ENCODE measurements around the gene EBF3.

EBF3 gene

DNA sequence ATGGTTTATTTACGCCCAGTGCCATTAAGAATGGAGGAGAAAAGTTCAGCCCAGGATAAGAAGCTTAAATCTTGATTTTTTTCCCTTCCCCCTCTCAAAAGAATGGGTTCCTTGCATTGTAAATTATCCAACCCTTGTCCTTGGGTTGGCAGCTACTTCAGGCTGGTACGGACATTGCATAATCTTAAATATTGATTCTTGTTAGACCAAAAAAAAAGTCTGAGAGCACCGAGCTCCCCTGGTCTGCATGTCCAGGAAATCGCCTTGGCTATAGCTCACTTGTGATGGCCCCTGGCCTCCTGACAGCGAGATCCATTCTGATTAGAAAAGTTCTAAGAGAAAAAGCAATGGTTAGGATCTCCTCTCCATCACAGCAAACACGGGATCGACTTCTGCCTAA lies 151.7 kb downstream of the EBF3 start:
- no peak overlapping the region for H3K4me3 ChIP-seq (ENCODE audit: low read depth, low read length)
- TF ChIP-seq CTCF (IDR thresholded peaks at IDR 0.05; ENCODE audit: borderline replicate concordance, insufficient read depth, low read depth, low read length): no peak

DNA sequence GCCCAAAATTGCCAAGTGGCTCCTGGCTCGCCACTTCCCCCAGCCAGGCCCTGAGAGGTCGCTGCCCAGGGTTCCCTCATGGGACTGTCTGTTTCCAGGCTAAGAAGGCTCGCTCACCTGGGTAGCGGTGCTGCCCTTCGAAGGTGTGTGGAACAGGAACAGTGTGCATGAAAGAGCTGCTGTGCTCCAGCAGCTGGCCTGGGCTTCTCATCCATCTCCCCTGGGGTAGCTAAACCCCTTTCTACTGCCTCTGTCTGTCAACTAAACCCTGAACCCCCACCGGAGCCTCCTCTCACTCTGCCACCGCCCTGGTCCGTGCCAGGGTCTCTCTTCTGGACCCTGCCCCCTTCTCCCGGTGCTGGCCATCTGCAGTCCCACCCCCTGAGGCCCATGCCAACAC lies 152.9 kb downstream of the EBF3 start:
- TF ChIP-seq CTCF (IDR thresholded peaks at IDR 0.05; ENCODE audit: borderline replicate concordance, insufficient read depth, low read depth, low read length): no peak

GRCh38 chr10:129809841-129810240 lies 154.2 kb downstream of the EBF3 start:
- no peak for TF ChIP-seq CTCF (IDR thresholded peaks at IDR 0.05; ENCODE audit: borderline replicate concordance, insufficient read depth, low read depth, low read length)

More for the DNA sequence above, 152.9 kb downstream of the EBF3 start:
- no peak overlapping the region for H3K4me3 ChIP-seq (ENCODE audit: low read depth, low read length)

DNA sequence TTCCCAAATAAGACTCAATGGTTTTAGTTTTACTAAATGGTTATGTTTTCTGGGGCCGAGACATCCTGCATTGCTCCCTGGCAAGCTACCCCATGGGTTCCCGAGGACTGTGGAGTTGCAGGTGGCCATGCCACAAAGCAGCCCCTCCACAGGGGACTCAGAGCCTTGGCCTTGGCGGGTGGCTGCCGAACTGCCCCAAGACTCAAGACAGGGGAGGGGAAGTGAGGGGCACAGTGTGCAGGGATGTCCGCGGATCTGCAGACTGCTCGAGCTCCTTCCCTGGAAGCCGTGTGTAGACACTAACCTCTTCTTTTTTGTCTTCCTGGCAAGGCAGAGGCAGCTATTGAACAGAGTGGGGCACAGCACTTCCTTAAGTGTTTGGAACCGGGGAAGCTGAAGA lies 154.6 kb downstream of the EBF3 start:
- no peak overlapping the region for H3K4me3 ChIP-seq (ENCODE audit: low read depth, low read length)
- no peak for TF ChIP-seq CTCF (IDR thresholded peaks at IDR 0.05; ENCODE audit: borderline replicate concordance, insufficient read depth, low read depth, low read length)

More at GRCh38 chr10:129809841-129810240, 154.2 kb downstream of the EBF3 start:
- H3K4me3 ChIP-seq (ENCODE audit: low read depth, low read length): no peak overlapping the region

DNA sequence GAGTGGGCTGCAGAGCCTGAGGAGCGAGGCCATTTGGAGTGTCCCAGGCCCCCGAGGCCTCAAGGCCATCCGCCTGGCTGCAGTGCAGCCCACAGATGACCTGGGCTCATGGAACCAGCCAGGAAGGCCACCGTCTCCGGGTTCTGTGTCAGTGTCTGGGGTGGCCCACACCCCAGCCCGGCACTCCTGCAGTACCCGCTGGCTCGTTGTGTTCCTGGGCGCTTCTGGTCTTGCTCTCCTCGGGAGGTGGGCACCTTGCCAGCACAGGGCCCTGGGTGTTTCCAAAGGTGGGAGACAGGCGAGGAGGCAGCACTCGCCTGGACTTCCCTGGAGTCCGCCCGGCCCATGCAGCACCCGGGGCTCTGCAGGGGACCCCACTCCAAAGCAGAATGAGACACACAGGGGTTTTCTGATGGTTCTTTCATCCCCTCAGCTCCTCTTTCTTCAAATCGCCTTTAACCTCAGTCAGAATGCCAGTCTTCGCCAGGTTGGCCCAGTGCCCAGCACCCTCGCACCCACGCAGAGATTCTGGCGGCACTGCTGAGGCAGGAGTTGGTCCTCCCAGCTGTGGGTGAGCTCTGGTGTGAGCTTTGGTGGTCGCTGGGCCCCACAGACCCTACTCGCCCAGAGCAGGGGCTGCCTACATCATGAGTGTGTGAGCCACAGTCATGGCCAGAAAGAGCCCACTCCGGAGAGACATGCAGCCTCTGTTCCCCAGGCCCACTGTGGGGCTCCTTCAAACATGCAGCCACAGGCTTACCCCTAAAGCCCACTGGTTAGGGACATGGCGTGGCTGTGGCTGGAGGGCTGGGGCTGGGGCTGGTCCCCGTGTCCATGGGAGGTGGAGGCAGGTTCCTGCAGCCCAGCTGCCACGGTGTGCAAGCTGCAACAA lies 155.7 kb downstream of the EBF3 start:
- no peak overlapping the region for H3K4me3 ChIP-seq (ENCODE audit: low read depth, low read length)
- TF ChIP-seq CTCF (IDR thresholded peaks at IDR 0.05; ENCODE audit: borderline replicate concordance, insufficient read depth, low read depth, low read length): no peak

DNA sequence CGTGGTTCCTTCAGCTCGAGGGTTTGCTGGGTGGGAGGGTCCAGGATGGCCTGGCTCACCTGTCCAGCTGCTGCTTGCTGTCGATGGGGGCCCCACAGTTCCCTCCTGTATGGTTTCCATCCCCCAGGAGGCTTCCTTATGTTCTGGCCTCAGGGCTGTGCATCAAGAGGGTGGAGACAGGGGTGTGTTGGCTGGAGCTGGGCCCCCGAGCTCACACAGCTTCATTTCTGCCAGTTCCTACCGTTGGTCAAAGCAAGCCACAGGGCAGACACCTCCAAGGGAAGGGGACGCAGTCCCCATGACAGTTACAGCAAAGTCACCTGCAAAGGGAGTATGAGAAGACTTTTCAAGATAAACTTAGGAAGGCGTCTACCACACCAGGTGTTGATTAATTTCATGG lies 156.9 kb downstream of the EBF3 start:
- TF ChIP-seq CTCF (IDR thresholded peaks at IDR 0.05; ENCODE audit: borderline replicate concordance, insufficient read depth, low read depth, low read length): no peak
- H3K4me3 ChIP-seq (ENCODE audit: low read depth, low read length): no peak overlapping the region

DNA sequence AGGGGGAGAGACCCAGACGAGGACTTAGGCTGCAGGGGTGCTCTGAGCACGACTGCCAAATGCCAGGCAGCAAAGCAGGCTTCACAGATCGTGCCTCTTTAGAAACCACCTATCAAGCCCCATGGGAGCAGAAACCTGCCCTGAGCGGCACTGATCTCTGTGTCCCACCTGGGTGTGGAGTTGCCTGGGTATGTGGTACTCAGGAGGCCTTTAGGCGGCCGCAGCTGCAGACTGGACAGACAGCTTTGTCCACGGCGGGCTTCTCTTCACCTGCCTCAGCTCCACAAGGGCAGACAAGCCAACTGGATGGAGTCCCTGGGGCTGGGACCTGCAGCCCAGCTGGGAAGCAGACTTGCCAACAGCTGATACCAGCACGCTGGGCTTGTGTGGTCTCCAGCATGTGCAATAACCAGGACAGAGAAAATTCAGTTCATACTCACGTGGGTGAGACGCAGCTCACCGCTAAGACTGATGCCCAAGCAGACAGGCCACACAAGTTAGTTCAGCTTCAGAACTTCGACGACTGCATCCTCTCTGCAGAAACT lies 163.2 kb downstream of the EBF3 start:
- no peak overlapping the region for H3K4me3 ChIP-seq (ENCODE audit: low read depth, low read length)
- TF ChIP-seq CTCF (IDR thresholded peaks at IDR 0.05; ENCODE audit: borderline replicate concordance, insufficient read depth, low read depth, low read length): no peak

Data from GM12875 (cell line).